HG02970 (cell line): ENCODE results near the gene SORCS1.
A peak's percentile ranks its signal among the peaks of the same experiment; 100 is the strongest.
"Not testable (repeated sequence)": the region's sequence is repeated elsewhere in the genome, so short reads cannot be mapped to it uniquely, and the experiment has no call there.

Experiments
- ATAC-seq: cut with Tn5 transposase; IDR thresholded peaks from one replicate; pipeline ENCODE4 v1.9.1; 2021; ENCODE audit warnings: mild to moderate bottlenecking, moderate library complexity, moderate number of reproducible peaks; ENCODE audit not compliant: unreplicated experiment, low FRiP score

SORCS1 gene

DNA sequence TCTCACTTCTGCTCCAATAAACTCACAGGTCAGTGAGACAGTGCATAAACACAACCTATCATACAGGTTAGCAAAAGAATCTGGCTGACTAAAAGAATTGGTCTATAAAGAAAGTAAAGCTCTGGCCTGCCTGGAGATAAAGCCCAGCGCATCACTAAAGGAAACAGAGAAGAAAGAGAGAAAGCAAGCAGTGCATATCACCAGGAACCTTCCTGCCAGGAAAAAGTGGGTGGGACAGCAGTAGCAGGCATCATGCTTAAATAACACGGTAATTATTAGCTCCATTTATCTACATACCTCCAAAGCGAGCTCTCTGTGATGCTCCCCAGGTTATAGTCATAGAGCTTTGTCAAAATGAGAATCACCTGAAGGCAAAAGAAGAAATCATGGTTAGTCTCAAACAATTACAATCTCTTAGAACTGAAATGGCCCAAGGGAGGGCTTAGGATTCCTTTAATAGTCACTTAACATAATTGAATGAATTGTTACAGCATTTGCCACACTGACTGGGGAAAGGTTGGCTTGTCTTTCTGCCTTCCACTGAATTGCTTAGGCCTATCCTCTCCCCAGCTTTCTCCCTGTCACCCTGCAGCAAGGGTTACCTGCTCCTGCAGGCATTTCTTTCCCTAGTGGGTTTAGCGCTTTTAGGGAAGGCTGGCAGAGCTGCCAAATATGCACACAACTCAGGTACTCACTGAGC is 208.1 kb downstream of the SORCS1 start:
- ATAC-seq, result no peak

DNA sequence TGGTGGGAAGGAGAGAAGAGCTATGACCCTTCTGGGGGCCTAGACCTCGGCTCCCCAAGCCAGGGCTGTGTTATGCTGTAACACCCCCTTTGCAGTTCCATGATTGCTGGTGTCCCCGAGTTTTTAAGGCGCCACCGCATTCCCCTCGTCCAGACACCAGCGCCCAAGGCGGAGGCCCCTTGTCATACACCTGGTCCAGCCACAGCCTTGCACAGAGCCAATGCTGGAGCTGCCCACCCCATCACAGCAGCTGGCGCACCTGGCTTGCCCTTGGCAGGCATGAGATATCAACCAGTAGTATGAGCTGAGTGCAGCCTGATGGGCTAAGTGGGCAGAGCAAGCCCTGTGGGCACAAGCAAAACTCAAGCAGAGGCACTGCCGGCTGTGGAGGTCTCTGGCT is 209.4 kb downstream of the SORCS1 start:
- no peak for ATAC-seq

GRCh38 chr10:106952033-106952432 is 212.5 kb downstream of the SORCS1 start:
- ATAC-seq, result no peak

- no peak for ATAC-seq
Measured at GRCh38 chr10:106949680-106950478, 214.6 kb downstream of the SORCS1 start.

DNA sequence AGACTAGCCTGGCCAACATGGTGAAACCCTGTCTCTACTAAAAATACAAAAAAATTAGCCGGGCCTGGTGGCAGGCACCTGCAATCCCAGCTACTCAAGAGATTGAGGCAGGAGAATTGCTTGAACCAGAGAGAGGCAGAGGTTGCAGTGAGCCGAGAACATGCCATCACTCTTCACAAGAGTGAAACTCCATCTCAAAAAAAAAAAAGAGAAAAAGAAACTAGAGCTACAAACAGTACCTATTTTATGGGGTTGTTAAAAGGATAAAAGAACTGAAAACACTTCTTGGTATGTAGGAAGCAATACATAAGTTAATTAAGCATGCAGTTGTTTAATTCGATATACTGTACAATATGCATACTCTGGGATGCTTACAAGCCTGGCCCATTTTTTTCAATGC is 216.9 kb downstream of the SORCS1 start:
- no peak for ATAC-seq

DNA sequence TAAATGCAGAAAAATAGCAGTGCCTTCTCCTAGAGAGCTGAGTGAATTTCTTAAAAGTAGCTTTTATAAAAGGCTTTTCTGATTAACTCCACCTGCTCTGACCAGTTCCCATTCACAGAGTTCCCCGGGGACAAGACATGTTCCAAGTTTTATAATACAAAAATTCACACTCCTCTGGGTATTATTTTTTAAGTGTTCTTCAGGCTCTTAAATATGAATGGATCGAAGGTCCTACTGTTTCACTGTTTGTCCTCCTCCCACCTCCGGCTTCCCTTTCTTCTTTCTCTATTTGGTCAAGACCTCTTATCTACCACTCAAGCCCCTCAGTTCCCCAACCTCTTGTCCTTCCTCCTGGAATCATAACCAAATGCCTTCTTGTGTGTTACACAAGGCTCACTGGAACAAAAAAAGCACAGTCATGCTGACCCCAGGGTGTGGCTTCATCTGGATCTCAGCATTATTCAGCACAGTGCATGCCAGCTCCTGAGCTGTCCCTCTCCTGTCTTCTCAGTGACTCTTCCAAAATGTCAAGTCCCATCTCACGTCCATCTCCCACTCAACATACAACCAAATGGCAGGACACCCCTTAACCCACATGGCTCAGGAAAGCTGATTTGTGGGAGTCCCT is 222.4 kb downstream of the SORCS1 start:
- ATAC-seq, result no peak

- no peak for ATAC-seq
Measured at GRCh38 chr10:106941297-106942034, 223.0 kb downstream of the SORCS1 start.

DNA sequence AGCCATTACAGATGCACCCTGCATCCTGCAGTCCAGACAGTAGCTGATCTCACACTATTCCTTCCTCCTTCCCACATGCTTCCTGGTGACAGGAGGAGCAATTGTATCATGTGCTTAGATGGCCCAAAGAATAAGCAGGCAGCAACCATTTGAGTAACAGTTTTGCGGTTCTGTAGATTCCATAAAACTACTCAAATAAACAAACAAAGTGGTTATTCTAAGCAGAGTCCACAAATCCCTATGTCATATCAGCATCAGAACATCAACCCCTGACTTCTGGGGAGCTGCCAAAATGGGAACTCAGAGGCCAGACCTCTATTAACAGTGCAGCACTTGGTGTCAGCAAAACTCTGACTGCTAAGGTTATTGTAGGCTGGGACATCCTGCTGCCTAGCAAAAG is 226.0 kb downstream of the SORCS1 start:
- ATAC-seq, result no peak

GRCh38 chr10:106935978-106936451 is 228.5 kb downstream of the SORCS1 start:
- peak; percentile 65 for ATAC-seq

DNA sequence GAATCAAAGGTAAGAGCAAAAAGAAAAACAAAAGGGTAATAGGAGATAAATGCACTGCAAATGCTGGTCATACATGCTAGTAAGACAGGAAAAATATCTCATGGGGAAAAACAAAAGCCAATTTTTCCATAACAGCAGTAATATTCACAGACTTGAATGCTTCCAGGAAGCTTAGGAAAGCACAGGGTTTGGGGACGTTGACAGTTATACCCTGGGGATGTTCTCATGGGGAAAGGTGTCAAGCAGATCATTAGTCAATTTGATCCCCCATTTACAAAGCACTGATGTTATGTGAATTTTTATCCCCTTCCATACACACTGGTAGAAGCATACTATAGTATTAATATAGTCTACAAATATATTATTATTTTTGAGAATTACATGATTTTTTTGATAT is 232.7 kb downstream of the SORCS1 start:
- no peak for ATAC-seq

DNA sequence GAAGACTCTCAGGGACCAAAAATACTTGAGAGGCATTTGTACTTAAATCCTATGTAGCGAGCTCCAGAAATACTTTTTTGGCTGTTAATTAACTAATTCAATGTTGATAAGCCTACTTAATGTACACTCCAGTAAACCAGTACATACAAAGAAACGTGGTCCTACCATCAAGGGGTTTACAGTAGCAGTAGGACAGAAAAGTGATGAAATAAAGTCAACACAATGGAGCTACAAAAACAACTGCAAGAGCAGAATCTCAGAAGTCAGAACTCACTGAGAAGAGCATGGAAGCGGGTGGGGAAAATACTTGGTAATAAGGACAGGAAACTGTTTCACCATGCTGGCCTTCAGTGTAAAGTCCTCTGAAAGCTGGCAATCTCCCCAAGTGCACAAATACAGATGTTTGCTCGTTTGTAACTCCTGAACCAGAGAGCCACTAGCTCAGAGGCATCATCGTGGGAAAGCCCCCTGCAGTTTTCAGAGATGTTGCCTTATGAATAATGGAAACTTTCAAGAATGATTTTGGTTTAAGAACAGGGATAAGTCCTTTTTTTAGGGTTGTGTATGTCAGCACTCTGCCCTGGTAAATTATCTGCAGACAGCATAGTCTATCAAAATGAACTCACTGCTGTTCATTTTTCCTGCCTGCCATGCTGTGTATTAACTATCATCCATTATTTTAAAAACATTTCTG is 233.2 kb downstream of the SORCS1 start:
- ATAC-seq, result peak; percentile 59

DNA sequence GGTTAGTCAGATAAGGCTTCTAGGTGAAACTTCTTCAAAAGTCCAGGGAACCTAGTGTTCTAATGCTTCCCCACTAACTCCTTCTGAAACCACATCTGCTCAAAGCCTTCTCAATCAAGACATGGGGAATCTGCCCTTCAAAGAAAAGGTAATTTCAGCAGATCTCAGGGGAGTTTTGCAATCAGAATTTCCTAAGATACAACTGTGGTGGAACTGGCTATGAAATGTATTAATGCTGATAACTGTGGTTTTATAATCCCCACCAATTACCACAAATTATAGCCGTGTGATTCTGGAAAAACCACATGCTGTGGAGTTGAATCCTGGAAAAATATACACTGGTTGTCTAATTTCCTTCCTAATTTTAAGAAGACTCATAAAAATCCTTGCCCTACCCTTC is 233.8 kb downstream of the SORCS1 start:
- no peak for ATAC-seq

DNA sequence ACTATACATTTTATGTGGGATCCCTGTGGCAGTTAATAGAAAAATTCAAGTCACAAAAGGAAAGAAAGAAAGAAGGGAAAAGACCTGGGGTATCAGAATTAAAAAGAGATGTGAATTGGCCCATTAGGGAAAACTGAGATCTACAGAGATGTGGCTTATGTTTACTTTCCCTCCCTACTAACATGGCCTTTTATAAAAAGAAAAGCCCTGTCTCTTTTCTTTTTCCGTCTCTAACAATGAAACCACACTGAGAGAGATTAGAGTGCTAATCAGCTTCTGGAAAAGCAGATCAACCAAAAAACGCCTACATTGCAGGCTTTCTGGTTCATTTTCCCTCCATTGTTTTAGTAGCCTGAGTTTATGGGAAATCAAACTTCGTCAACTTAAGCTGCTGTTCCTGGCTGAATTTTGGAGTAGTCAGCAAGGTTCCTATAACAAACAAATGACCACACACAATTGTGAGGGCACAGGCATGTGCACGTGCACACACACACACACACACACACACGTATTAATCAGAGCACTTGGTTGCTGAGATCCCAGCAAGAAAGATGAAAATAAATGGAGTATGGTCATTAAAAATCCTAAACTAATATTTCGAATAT is 235.1 kb downstream of the SORCS1 start:
- no peak for ATAC-seq

DNA sequence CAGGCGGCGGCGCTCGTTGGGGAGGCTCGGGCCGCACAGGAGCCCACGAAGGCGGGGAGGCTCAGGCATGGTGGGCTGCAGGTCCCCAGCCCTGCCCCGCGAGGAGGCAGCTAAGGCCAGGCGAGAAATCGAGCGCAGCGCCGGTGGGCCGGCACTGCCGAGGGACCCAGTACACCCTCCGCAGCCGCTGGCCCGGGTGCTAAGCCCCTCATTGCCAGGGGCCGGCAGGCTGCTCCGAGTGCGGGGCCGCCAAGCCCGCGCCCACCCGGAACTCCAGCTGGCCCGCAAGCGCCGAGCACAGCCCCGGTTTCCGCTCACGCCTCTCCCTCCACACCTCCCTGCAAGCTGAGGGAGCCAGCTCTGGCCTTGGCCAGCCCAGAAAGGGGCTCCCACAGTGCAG is 236.4 kb downstream of the SORCS1 start:
- ATAC-seq, result not testable (repeated sequence)

GRCh38 chr10:106925191-106925590 is 239.3 kb downstream of the SORCS1 start:
- no peak for ATAC-seq

GRCh38 chr10:106920538-106920937 is 244.0 kb downstream of the SORCS1 start:
- ATAC-seq, result no peak

GRCh38 chr10:106919871-106920282 is 244.6 kb downstream of the SORCS1 start:
- ATAC-seq, result no peak

DNA sequence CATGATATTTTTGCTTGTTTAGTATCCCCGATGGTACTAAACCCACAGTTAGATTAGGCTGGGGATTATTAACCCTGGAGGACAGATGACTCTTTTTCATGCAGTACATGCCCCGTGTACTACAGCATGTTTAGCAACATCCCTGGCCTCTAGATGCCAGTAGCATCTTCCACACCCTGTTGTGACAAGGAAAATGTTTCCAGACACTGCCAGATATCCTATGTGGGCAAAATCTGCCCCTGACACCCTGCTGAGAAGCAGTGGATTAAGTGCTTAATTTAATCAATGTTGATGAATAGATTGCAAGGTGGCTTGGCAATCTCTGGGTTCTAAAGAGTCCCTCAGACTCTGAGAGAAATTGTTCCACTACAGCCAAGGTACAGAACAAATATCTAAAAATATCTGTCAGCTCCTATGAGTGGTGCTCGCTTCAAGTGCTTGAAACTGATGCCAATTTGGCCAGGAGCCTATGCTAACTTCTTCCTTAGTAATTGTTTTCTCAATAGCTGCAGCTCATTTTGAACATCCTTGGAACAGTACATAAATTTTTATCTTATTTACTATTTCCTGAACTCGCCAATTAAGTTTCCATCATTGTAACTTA is 247.0 kb downstream of the SORCS1 start:
- no peak for ATAC-seq

- no peak for ATAC-seq
Measured at GRCh38 chr10:106914016-106914415, 250.5 kb downstream of the SORCS1 start.
